GM12878 (cell line): ENCODE data around the gene SCLT1. TPM values are rescaled to one million over a fixed set of nuclear protein-coding genes. Genes with fewer than 3 reads are reported as not detected.
"Not testable (repeated sequence)": the region's sequence is repeated elsewhere in the genome, so short reads cannot be mapped to it uniquely, and the experiment has no call there.

ENCODE experiments used
- ATAC-seq: fragments of 200-7000 bp; cut with Tn5 transposase; 3 replicates; pipeline ENCODE4 v1.9.1; 2020; ENCODE audit warnings: mild to moderate bottlenecking, moderate library complexity
- BruUV-seq: library from RNA; stranded (reverse); fragments of 400-500 nt; replicated peaks from 2 replicates; lab custom pipeline; 2021; lab: Mats Ljungman, UMichigan
- CTCF ChIA-PET: fragments of 300-600 bp; sonication (Branson Sonifier 250); formaldehyde crosslinking; extraction: SDS; loops from one replicate; lab custom pipeline; 2021; ENCODE audit warnings: inconsistent platforms; lab: Yijun Ruan, JAX
- POLR2A ChIA-PET: fragments of 350-600 bp; formaldehyde crosslinking; extraction: SDS; loops from one replicate; lab custom pipeline; 2021; ENCODE audit warnings: inconsistent platforms; lab: Charles Lee
- RAD21 ChIA-PET: fragments of 300-600 bp; sonication (Branson Sonifier 250); formaldehyde crosslinking; loops from one replicate; lab custom pipeline; 2023; ENCODE audit warnings: antibody characterized with exemption; ENCODE audit not compliant: unreplicated experiment; lab: Charles Lee
- SMC1A ChIA-PET: fragments of 300-600 bp; sonication (Branson Sonifier 250); formaldehyde crosslinking; loops from one replicate; lab custom pipeline; 2023; ENCODE audit not compliant: unreplicated experiment, uncharacterized antibody; lab: Charles Lee
- DNase-seq: peaks from one replicate; pipeline ENCODE4 v3.0.0-alpha.2; 2011; ENCODE audit warnings: low read depth, low spot score
- FAIRE-seq: peaks from 3 replicates; lab custom pipeline; 2011; peaks lifted over from hg19 to GRCh38; lab: Jason Lieb, UNC
- H2AFZ ChIP-seq: 2 replicates; pipeline ENCODE4 v1.6.0; 2011; ENCODE audit warnings: low read depth, low read length, control low read depth; ENCODE audit not compliant: control insufficient read depth
- H3K27ac ChIP-seq: 2 replicates; pipeline ENCODE4 v1.5.1; 2011; ENCODE audit warnings: control low read depth; ENCODE audit not compliant: control insufficient read depth, insufficient read depth
- H3K27me3 ChIP-seq, 2 experiments: replicated peaks in 1 of 2; 2 replicates each; pipeline versions ENCODE4 v1.6.0 to v1.6.1; 2011; ENCODE audit warnings: low read length in 1 of 2; ENCODE audit not compliant: control insufficient read depth in 2 of 2, insufficient read depth in 2 of 2
- H3K36me3 ChIP-seq, 2 experiments: 2 replicates each; pipeline ENCODE4 v1.5.1; 2011; ENCODE audit warnings: low read length in 1 of 2; ENCODE audit not compliant: control insufficient read depth in 2 of 2, insufficient read depth in 2 of 2
- H3K4me1 ChIP-seq: 2 replicates; pipeline ENCODE4 v1.6.1; 2011; ENCODE audit warnings: mild to moderate bottlenecking, low read length, moderate library complexity, mixed read lengths; ENCODE audit not compliant: control insufficient read depth, insufficient read depth
- H3K4me2 ChIP-seq: 2 replicates; pipeline ENCODE4 v1.6.0; 2011; ENCODE audit warnings: control low read depth; ENCODE audit not compliant: control insufficient read depth, insufficient read depth
- H3K4me3 ChIP-seq: fragments of 200-600 bp; sonication (generic); 2 replicates; pipeline ENCODE4 v1.5.1; 2016
- H3K79me2 ChIP-seq: 2 replicates; pipeline ENCODE4 v1.6.0; 2011; ENCODE audit warnings: low read length; ENCODE audit not compliant: control insufficient read depth, insufficient read depth
- H3K9ac ChIP-seq: 2 replicates; pipeline ENCODE4 v1.8.0; 2011; ENCODE audit warnings: low read length, control low read depth, mixed read lengths; ENCODE audit not compliant: control insufficient read depth, insufficient read depth
- H3K9me3 ChIP-seq: replicated peaks from 3 replicates; pipeline ENCODE4 v1.5.1; 2011; ENCODE audit warnings: mild to moderate bottlenecking, low read length; ENCODE audit not compliant: control insufficient read depth, insufficient read depth
- H4K20me1 ChIP-seq: 2 replicates; pipeline ENCODE4 v1.6.0; 2011; ENCODE audit not compliant: control insufficient read depth, insufficient read depth
- ASH2L ChIP-seq: fragments of 300-600, 200-600 bp; sonication (generic); IDR thresholded peaks from 2 replicates; pipeline ENCODE4 v1.6.1; 2017; ENCODE audit warnings: low read depth, mild to moderate bottlenecking, borderline replicate concordance
- BRCA1 ChIP-seq: IDR thresholded peaks from 2 replicates; pipeline ENCODE4 v1.6.1; 2011; ENCODE audit warnings: low read depth, low read length, improper control_type of control experiment
- CBFB ChIP-seq: IDR thresholded peaks from 2 replicates; pipeline ENCODE4 v1.6.1; 2016; ENCODE audit warnings: antibody characterized with exemption, low read depth
- CBX5 ChIP-seq: sonication (generic); IDR thresholded peaks from 2 replicates; pipeline ENCODE4 v1.6.1; 2016; ENCODE audit warnings: low read depth, moderate library complexity, mild to moderate bottlenecking, inconsistent platforms
- NR2F1 ChIP-seq: fragments of 450-650 bp; conservative IDR thresholded peaks from 2 replicates; pipeline ENCODE4 v1.6.1; 2017; ENCODE audit warnings: mild to moderate bottlenecking
- PAX5 ChIP-seq: IDR thresholded peaks from 2 replicates; pipeline ENCODE4 v1.6.1; 2011; ENCODE audit warnings: low read depth, low read length, borderline replicate concordance
- POLR2AphosphoS2 ChIP-seq: IDR thresholded peaks from 2 replicates; pipeline ENCODE4 v1.6.1; 2011; ENCODE audit warnings: low read depth, mild to moderate bottlenecking, low read length, improper control_type of control experiment, moderate library complexity
- RUNX3 ChIP-seq: IDR thresholded peaks from 2 replicates; pipeline ENCODE4 v1.6.1; 2012; ENCODE audit warnings: low read length, inconsistent platforms
- SPI1 ChIP-seq: IDR thresholded peaks from 2 replicates; pipeline ENCODE4 v1.6.1; 2011; ENCODE audit warnings: low read depth, mild to moderate bottlenecking, low read length, moderate library complexity, borderline replicate concordance; ENCODE audit not compliant: insufficient read depth
- STAT1 ChIP-seq: fragments of 450-650 bp; conservative IDR thresholded peaks from 2 replicates; pipeline ENCODE4 v1.6.1; 2014; ENCODE audit warnings: antibody characterized with exemption, mild to moderate bottlenecking
- TCF7 ChIP-seq: IDR thresholded peaks from 2 replicates; pipeline ENCODE4 v1.6.1; 2014; ENCODE audit warnings: antibody characterized with exemption, borderline replicate concordance
- YBX1 ChIP-seq: fragments of 450-650 bp; IDR thresholded peaks from 2 replicates; pipeline ENCODE4 v1.6.1; 2016; ENCODE audit warnings: antibody characterized with exemption
- YY1 ChIP-seq: IDR thresholded peaks from 2 replicates; pipeline ENCODE4 v1.6.1; 2011; ENCODE audit warnings: low read depth, mild to moderate bottlenecking, low read length
- WGBS: methylation state at CpG from one replicate; pipeline ENCODE4 v1.1.6; 2016; ENCODE audit warnings: low lambda C conversion rate; ENCODE audit not compliant: insufficient replicate concordance, insufficient coverage; ENCODE audit errors: missing lambda C conversion rate; 5-methylcytosine and 5-hydroxymethylcytosine counted together
- in situ Hi-C: fragments of 300-500 bp; cut with MboI; formaldehyde crosslinking; loops from 9 replicates; pipeline ENCODE4 v1.14.3; 2018; ENCODE audit warnings: mixed read lengths
- intact Hi-C: fragments of 100-400 bp; cut with micrococcal nuclease; formaldehyde crosslinking; loops from one replicate; pipeline ENCODE4 v1.14.2; 2022; ENCODE audit not compliant: unreplicated experiment
- polyA plus RNA-seq, 11 experiments: library from polyadenylated mRNA; depleted of rRNA in 4 of 11; unstranded in 6 of 11; stranded (reverse) in 5 of 11; fragments of >200 nt; fragmentation: Nextera tagmentation in 4 of 11; fragmentation: Illumina TruSeq in 1 of 11; extraction: Ambion mirVana in 4 of 11; extraction: Trizol in 1 of 11; gene quantifications; 1 replicate in 1 of 11; 2 replicates in 10 of 11; pipeline versions ENCODE4 v1.2.1 to v1.2.3, GENCODE V29; 2011 to 2016; ENCODE audit warnings: inconsistent platforms in 2 of 11, missing spikeins in 2 of 11, low read depth in 1 of 11
- total RNA-seq, 4 experiments: library from RNA; depleted of rRNA in 3 of 4; stranded (reverse); fragments of >200 nt in 3 of 4; fragmentation: Illumina TruSeq in 1 of 4; extraction: Trizol in 1 of 4; gene quantifications; 2 replicates each; pipeline versions ENCODE4 v1.2.1 to v1.2.3, GENCODE V29; 2013 to 2021
- TF ChIP-seq, protein P1 (sequence below): fragments of 450-650 bp; IDR thresholded peaks from 2 replicates; pipeline ENCODE4 v1.6.1; 2017; ENCODE audit warnings: antibody characterized with exemption, mild to moderate bottlenecking, moderate library complexity
- TF ChIP-seq, protein P2 (sequence below): fragments of 450-650 bp; IDR thresholded peaks from 2 replicates; pipeline ENCODE4 v1.6.1; 2016; ENCODE audit warnings: mild to moderate bottlenecking

The SCLT1 gene
- total and polyA plus RNA-seq, 10 of the 15 experiments (the other 5 are each of a cell fraction or from before 2014, with no cell fraction given), result 7.8 to 31.4 (median 19.6) TPM

DNA sequence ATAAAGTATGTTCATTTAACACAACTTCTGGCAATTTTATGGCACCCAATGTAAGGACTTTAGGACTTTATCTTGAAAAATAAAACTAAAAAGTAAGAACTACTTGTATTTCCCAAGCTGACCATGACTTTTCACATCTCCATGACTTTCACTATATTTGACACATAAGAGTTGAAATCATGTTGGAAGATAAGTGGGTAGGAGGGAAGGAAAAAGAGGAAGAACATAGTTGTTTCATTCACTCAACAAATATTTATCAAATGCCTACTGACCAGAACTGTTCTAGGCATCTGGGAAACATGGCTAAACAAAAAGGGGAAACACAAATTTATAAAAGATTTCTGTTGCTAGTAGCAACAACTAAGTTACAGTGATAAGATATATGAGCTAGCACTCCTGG lies 16.0 kb downstream of the SCLT1 start (continued):
- no peak for TF ChIP-seq TCF7
- no peak for TF ChIP-seq POLR2AphosphoS2
- TF ChIP-seq STAT1, result no peak
- TF ChIP-seq YY1, result no peak
- TF ChIP-seq RUNX3, result no peak

DNA sequence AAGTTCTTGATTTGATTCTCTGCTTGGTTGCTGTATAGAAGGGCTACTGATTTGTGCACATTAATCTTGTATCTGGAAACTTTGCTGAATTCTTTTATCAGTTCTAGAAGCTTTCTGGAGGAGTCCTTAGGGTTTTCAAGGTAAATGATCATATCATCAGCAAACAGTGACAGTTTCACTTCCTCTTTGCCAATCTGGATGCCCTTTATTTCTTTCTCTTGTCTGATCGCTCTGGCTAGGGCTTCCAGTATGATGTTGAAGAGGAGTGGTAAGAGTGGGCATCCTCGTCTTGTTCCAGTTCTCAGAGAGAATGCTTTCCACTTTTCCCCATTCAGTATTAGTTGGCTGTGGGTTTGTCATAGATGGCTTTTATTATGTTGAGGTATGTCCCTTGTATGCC lies 23.8 kb downstream of the SCLT1 start:
- CTCF ChIA-PET, H4K20me1 ChIP-seq, ATAC-seq, H3K4me2 ChIP-seq, H3K79me2 ChIP-seq, FAIRE-seq, RAD21 ChIA-PET, DNase-seq, H3K4me1 ChIP-seq, H3K9me3 ChIP-seq, H3K36me3 ChIP-seq, H3K27ac ChIP-seq, H3K27me3 ChIP-seq, in situ Hi-C loops, H3K9ac ChIP-seq, intact Hi-C loops, H2AFZ ChIP-seq, POLR2A ChIA-PET, BruUV-seq, H3K4me3 ChIP-seq: not testable (repeated sequence)
- peak; percentile 81 for TF ChIP-seq SPI1
- SMC1A ChIA-PET, result interaction anchor here (0.7 to 0.9 kb wide), 2 partner anchors 24 to 1490 kb away, joined by 3 to 4 read pairs; partner anchors contain the start of gene SCLT1
- WGBS, result 56% methylated on average over 2 of the region's 2 CpGs

DNA sequence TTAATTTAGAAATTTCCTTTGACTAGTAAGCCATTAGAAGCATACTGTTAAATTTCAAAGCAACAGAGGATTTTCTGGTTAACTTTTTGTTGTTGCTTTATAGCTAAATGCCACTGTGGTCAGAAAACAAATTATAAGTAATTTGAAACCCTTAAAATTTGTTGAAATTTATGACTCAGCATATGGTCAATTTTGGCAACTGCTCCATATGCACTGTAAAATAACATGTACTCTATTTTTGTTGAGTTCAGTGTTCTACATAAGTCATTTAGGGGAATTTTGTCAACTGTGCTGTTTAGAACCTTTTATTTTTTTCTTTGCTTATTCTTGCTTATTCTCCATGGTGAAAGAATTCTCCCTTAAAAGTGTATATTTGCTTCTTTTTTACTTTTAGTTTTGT lies 28.6 kb downstream of the SCLT1 start:
- Histone ChIP-seq H3K9ac (no peak overlapping the region), H2AFZ (no peak overlapping the region), H3K36me3 (peaks cover 7 to 10% of the 10 kb centered on the region in 2 experiments), H3K4me3 (no peak overlapping the region), H3K79me2 (no peaks in the 10 kb centered on the region), H3K27ac (no peak overlapping the region), H3K4me2 (no peak overlapping the region), H3K9me3 (peaks cover 28% of the 10 kb centered on the region), H3K4me1 (no peaks in the 10 kb centered on the region), H4K20me1 (no peaks in the 10 kb centered on the region), H3K27me3 (no peaks in the 10 kb centered on the region)
- in situ Hi-C loops, result no loop called here
- ChIA-PET RAD21 (no interaction called here), SMC1A (interaction anchor here (0.7 to 1.3 kb wide), 3 partner anchors 7 to 23 kb away, joined by 3 read pairs; no protein-coding TSS in a partner anchor), POLR2A (no interaction called here), CTCF (interaction anchor here (1.1 kb wide), 1 partner anchor 30 kb away, joined by 3 read pairs; no protein-coding TSS in a partner anchor)
- DNase-seq (no peak), ATAC-seq (no peak), FAIRE-seq (no peak)
- intact Hi-C loops, result no loop called here
- no TSS peak for BruUV-seq
- no peak for TF ChIP-seq ASH2L
- TF ChIP-seq CBX5, result no peak
- TF ChIP-seq PAX5, result no peak
- TF ChIP-seq, protein P1, sequence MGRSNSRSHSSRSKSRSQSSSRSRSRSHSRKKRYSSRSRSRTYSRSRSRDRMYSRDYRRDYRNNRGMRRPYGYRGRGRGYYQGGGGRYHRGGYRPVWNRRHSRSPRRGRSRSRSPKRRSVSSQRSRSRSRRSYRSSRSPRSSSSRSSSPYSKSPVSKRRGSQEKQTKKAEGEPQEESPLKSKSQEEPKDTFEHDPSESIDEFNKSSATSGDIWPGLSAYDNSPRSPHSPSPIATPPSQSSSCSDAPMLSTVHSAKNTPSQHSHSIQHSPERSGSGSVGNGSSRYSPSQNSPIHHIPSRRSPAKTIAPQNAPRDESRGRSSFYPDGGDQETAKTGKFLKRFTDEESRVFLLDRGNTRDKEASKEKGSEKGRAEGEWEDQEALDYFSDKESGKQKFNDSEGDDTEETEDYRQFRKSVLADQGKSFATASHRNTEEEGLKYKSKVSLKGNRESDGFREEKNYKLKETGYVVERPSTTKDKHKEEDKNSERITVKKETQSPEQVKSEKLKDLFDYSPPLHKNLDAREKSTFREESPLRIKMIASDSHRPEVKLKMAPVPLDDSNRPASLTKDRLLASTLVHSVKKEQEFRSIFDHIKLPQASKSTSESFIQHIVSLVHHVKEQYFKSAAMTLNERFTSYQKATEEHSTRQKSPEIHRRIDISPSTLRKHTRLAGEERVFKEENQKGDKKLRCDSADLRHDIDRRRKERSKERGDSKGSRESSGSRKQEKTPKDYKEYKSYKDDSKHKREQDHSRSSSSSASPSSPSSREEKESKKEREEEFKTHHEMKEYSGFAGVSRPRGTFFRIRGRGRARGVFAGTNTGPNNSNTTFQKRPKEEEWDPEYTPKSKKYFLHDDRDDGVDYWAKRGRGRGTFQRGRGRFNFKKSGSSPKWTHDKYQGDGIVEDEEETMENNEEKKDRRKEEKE, result no peak
- no peak for TF ChIP-seq YBX1
- TF ChIP-seq, protein P2, sequence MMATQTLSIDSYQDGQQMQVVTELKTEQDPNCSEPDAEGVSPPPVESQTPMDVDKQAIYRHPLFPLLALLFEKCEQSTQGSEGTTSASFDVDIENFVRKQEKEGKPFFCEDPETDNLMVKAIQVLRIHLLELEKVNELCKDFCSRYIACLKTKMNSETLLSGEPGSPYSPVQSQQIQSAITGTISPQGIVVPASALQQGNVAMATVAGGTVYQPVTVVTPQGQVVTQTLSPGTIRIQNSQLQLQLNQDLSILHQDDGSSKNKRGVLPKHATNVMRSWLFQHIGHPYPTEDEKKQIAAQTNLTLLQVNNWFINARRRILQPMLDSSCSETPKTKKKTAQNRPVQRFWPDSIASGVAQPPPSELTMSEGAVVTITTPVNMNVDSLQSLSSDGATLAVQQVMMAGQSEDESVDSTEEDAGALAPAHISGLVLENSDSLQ, result no peak
- no peak for TF ChIP-seq BRCA1
- no peak for TF ChIP-seq NR2F1
- TF ChIP-seq CBFB, result no peak
